HEK293 (cell line): ENCODE results near the gene SAP25.

ENCODE experiments used
- CTCF ChIA-PET: fragments of 350-600 bp; formaldehyde crosslinking; extraction: SDS; loops from one replicate; lab custom pipeline; 2021; ENCODE audit warnings: antibody characterized with exemption; lab: Yijun Ruan, JAX
- POLR2A ChIA-PET: fragments of 300-600 bp; formaldehyde crosslinking; extraction: SDS; loops from one replicate; lab custom pipeline; 2020; ENCODE audit warnings: antibody characterized with exemption, inconsistent platforms; lab: Yijun Ruan, JAX
- H3K27ac ChIP-seq: fragments of 200-500 bp; sonication (Bioruptor generic); 2 replicates; pipeline ENCODE4 v1.5.1; 2014; ENCODE audit warnings: low read depth, low read length, control low read depth, inconsistent platforms; ENCODE audit errors: extremely low read depth
- H3K36me3 ChIP-seq, 2 experiments: fragments of 200-500 bp in 1 of 2; sonication (Bioruptor generic) in 1 of 2; 1 replicate in 1 of 2; 2 replicates in 1 of 2; pipeline ENCODE4 v1.5.1; 2014 to 2017; ENCODE audit warnings: inconsistent platforms in 2 of 2, low read length in 2 of 2; ENCODE audit not compliant: control insufficient read depth in 2 of 2, insufficient read depth in 1 of 2
- H3K4me1 ChIP-seq: fragments of 200-500 bp; sonication (Bioruptor generic); 2 replicates; pipeline ENCODE4 v1.5.1; 2014; ENCODE audit warnings: mild to moderate bottlenecking, low read length, inconsistent platforms; ENCODE audit not compliant: control insufficient read depth, insufficient read depth
- H3K4me3 ChIP-seq: 2 replicates; pipeline ENCODE4 v1.5.1; 2011; ENCODE audit warnings: low read depth, mild to moderate bottlenecking, control low read depth, low read length, moderate library complexity
- H3K9me3 ChIP-seq: fragments of 200-500 bp; sonication (Bioruptor generic); 2 replicates; pipeline ENCODE4 v1.5.1; 2014; ENCODE audit warnings: low read depth, low read length, inconsistent platforms; ENCODE audit not compliant: control insufficient read depth, insufficient read depth
- CTCF ChIP-seq: fragments of 450-650 bp; formaldehyde crosslinking; IDR thresholded peaks from 2 replicates; pipeline ENCODE4 v1.5.1; 2016; ENCODE audit warnings: missing biosample characterization, missing genetic modification characterization
- PRDM2 ChIP-seq: fragments of 450-650 bp; formaldehyde crosslinking; IDR thresholded peaks from 2 replicates; pipeline ENCODE4 v1.5.1; 2016; ENCODE audit warnings: missing biosample characterization, missing genetic modification characterization, borderline replicate concordance
- SETDB1 ChIP-seq: IDR thresholded peaks from one replicate; pipeline ENCODE4 v1.6.1; 2017; ENCODE audit warnings: mild to moderate bottlenecking, low read length, moderate library complexity, mixed read lengths; ENCODE audit not compliant: insufficient read length
- ZNF112 ChIP-seq: fragments of 450-650 bp; formaldehyde crosslinking; IDR thresholded peaks from 2 replicates; pipeline ENCODE4 v1.5.0; 2017; ENCODE audit warnings: missing biosample characterization, missing genetic modification characterization
- ZNF157 ChIP-seq: fragments of 450-650 bp; formaldehyde crosslinking; IDR thresholded peaks from 2 replicates; pipeline ENCODE4 v1.5.1; 2016; ENCODE audit warnings: missing biosample characterization, missing genetic modification characterization
- ZNF239 ChIP-seq: fragments of 450-650 bp; formaldehyde crosslinking; IDR thresholded peaks from 2 replicates; pipeline ENCODE4 v1.5.1; 2016; ENCODE audit warnings: missing biosample characterization, missing genetic modification characterization
- ZNF362 ChIP-seq: fragments of 450-650 bp; formaldehyde crosslinking; IDR thresholded peaks from 2 replicates; pipeline ENCODE4 v1.5.1; 2016; ENCODE audit warnings: missing biosample characterization, missing genetic modification characterization
- TF ChIP-seq, protein P1 (sequence below): fragments of 450-650 bp; formaldehyde crosslinking; IDR thresholded peaks from 2 replicates; pipeline ENCODE4 v1.5.1; 2016; ENCODE audit warnings: missing biosample characterization, missing genetic modification characterization
- TF ChIP-seq, protein P2 (sequence below): fragments of 450-650 bp; formaldehyde crosslinking; IDR thresholded peaks from 2 replicates; pipeline ENCODE4 v1.5.1; 2016; ENCODE audit warnings: missing biosample characterization, missing genetic modification characterization
- TF ChIP-seq, protein P3 (sequence below): fragments of 450-650 bp; formaldehyde crosslinking; IDR thresholded peaks from 2 replicates; pipeline ENCODE4 v1.5.1; 2017; ENCODE audit warnings: missing biosample characterization, missing genetic modification characterization

Gene SAP25

GRCh38 chr7:100590077-100590737 lies 16.5 kb upstream of the SAP25 start:
- H3K36me3 ChIP-seq, result no peaks in the 10 kb centered on the region
- no peaks in the 10 kb centered on the region for H3K9me3 ChIP-seq
- H3K4me3 ChIP-seq, result no peak overlapping the region
- CTCF ChIA-PET, result interaction anchor here (1.7 kb wide), 1 partner anchor 103 kb away, joined by 4 read pairs; no protein-coding TSS in a partner anchor
- POLR2A ChIA-PET, result no interaction called here
- TF ChIP-seq, protein P1, sequence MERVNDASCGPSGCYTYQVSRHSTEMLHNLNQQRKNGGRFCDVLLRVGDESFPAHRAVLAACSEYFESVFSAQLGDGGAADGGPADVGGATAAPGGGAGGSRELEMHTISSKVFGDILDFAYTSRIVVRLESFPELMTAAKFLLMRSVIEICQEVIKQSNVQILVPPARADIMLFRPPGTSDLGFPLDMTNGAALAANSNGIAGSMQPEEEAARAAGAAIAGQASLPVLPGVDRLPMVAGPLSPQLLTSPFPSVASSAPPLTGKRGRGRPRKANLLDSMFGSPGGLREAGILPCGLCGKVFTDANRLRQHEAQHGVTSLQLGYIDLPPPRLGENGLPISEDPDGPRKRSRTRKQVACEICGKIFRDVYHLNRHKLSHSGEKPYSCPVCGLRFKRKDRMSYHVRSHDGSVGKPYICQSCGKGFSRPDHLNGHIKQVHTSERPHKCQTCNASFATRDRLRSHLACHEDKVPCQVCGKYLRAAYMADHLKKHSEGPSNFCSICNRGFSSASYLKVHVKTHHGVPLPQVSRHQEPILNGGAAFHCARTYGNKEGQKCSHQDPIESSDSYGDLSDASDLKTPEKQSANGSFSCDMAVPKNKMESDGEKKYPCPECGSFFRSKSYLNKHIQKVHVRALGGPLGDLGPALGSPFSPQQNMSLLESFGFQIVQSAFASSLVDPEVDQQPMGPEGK, result no peak
- TF ChIP-seq ZNF112 (tag by site-specific recombination), result no peak
- no peak for TF ChIP-seq SETDB1
- TF ChIP-seq ZNF157, result no peak
- no peak for TF ChIP-seq ZNF362
- TF ChIP-seq, protein P2, sequence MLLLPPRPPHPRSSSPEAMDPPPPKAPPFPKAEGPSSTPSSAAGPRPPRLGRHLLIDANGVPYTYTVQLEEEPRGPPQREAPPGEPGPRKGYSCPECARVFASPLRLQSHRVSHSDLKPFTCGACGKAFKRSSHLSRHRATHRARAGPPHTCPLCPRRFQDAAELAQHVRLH (tag by site-specific recombination), result no peak
- no peak for TF ChIP-seq CTCF (tag by site-specific recombination)
- TF ChIP-seq PRDM2 (tag by site-specific recombination), result no peak
- TF ChIP-seq, protein P3, sequence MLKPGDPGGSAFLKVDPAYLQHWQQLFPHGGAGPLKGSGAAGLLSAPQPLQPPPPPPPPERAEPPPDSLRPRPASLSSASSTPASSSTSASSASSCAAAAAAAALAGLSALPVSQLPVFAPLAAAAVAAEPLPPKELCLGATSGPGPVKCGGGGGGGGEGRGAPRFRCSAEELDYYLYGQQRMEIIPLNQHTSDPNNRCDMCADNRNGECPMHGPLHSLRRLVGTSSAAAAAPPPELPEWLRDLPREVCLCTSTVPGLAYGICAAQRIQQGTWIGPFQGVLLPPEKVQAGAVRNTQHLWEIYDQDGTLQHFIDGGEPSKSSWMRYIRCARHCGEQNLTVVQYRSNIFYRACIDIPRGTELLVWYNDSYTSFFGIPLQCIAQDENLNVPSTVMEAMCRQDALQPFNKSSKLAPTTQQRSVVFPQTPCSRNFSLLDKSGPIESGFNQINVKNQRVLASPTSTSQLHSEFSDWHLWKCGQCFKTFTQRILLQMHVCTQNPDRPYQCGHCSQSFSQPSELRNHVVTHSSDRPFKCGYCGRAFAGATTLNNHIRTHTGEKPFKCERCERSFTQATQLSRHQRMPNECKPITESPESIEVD (tag by site-specific recombination), result no peak
- no peak for TF ChIP-seq ZNF239 (tag by site-specific recombination)
- peaks cover under 1% of the 10 kb centered on the region; the same call in 1 of the 2 replicates for H3K4me1 ChIP-seq
- H3K27ac ChIP-seq, result no peak overlapping the region
